NCI-H146 (cell line): Measurements from ENCODE around the gene RACK1.

Experiments
- DNase-seq: peaks from one replicate; lab custom pipeline; 2025; lab: John Stamatoyannopoulos, UW

Gene RACK1

DNA sequence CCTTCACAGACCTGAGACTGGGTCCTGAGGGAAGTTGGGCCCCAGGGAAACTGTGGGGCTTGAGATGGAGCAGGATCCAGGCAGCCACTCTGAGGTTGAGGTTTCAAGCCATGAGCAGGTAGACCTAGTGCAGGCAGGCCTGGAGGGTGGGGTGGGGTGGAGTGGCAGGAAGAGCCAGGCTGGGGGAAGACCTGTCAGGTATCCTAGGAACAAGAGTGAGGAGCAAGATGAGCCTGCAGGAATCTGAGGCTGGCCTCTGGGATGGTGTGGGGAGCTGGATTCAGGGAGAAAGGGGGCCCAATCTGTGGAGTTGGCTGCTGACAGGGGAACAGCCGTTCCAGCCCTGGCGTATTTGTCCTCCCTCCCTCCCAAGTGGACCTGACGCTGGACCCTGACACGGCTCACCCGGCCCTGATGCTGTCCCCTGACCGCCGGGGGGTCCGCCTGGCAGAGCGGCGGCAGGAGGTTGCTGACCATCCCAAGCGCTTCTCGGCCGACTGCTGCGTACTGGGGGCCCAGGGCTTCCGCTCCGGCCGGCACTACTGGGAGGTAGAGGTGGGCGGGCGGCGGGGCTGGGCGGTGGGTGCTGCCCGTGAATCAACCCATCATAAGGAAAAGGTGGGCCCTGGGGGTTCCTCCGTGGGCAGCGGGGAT lies 9.8 kb downstream of the RACK1 start:
- no peak for DNase-seq

DNA sequence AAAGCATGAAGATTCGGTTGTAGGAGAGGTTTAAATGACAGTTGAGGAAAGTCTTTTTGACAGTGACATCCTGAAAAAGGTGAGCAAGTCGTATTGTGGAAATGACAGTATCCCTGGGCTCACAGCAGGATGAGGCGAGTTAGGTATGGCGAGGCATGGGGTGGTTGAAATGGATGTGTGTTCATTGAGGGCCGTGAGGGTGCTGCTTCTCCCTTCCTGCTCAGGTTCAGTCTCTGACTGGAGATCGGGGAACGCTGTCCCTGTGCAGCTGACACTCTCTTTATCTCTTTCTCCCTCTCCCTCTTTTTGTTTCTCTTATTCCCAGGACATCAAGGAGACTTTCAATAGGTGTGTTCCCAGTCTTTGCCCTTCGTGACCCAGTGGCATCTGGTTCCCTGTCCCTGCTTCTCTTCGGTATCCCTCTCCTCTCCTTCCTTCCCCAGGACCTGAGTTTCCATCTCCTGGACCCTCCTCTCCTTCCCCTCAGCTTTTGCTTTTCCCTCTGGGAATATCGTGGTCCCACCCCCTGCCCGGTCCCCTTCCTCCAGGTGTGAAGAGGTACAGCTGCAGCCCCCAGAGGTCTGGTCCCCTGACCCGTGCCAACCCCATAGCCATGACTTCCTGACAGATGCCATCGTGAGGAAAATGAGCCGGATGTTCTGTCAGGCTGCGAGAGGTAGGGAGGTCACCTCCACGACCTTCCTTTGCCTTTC lies 10.5 kb downstream of the RACK1 start:
- no peak for DNase-seq

DNA sequence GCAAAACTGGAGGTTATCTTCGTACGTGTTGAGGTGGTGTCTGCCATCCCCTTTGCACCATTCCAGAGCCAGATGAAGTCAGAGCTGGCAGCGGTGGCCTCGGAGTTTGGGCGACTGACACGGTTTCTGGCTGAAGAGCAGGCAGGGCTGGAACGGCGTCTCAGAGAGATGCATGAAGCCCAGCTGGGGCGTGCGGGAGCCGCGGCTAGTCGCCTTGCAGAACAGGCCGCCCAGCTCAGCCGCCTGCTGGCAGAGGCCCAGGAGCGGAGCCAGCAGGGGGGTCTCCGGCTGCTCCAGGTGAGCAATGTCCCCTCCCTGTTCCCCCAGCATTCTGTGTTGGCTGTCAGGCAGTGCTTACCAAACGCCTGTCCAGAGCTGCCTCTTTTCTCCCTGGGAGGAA lies 11.1 kb downstream of the RACK1 start:
- DNase-seq = no peak

DNA sequence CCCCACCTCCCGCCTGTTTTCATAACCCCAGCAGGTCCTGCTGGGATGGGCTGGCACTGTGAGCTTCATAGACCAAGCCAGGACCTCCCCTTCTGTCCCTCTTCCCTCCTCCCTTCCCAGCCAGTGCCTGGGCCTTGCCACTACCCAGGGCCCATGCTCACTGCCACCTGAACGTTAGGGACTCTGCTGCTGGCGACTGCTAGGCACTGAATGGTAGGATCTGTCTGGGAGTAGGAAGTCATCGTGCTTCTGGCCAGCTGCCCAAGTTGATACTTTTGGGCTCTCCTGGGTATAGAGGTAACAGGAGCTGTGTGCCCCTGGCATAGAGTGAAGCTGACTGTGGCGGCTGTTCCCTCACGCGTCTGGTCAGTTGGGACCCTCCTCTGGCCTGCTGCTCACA lies 12.3 kb downstream of the RACK1 start:
- DNase-seq = no peak

DNA sequence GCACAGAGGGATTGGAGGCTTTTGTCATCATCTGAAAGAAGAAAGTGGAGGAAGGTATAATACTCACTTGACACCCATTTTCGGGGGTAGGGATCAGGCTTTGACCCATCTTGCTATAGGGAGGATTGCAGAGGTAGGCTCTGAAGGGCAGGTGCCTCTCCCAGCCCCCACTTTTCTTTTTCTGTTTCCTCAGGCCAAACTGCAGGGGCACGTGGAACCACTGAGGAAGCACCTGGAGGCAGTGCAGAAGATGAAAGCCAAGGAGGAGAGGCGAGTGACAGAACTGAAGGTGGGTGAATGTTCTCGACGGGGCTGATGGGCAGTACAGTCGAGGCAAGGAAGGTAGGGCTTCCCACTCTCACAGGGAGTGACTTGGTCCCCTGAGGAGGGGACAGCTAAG lies 13.2 kb downstream of the RACK1 start:
- no peak for DNase-seq

DNA sequence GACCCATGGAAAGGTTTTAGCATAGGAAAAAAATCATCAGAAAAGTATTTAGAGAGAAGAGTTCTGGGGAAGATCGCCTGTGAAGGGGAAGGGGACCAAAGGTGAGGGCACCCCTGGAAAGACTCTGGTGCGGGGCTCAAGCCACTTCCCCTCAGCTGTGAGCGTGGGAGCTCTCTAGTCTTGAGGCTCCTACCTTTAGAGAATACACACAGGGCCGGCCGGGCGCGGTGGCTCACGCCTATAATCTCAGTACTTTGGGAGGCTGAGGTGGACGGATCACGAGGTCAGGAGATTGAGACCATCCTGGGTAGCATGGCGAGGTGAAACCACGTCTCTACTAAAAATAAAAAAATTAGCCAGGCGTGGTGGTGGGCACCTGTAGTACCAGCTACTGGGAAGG lies 13.7 kb downstream of the RACK1 start:
- DNase-seq = no peak

DNA sequence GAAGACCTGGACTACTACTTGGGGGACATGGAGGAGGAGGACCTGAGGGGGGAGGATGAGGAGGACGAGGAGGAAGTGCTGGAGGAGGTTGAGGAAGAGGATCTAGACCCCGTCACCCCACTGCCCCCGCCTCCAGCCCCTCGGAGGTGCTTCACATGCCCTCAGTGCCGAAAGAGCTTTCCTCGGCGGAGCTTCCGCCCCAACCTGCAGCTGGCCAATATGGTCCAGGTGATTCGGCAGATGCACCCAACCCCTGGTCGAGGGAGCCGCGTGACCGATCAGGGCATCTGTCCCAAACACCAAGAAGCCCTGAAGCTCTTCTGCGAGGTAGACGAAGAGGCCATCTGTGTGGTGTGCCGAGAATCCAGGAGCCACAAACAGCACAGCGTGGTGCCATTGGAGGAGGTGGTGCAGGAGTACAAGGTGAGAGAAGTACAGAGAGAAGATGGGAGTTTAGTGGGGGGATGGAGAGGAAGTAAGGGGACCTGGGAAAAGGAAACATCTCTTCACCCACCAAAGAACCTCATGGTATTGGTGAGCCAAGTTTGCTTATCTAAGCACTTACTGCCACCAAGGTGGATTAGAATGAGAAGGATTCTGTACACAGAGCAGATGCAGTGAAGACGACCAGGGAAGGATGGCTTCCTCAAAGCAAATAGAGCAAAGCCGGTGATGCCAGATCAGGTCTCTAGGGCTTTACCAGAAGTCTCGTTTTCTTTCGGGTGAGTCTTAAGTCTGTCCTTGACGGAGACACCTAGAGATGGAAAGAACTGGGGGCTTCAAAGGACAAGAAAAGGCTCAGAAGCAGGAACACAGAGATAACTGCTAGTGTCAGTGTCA lies 19.1 kb downstream of the RACK1 start:
- no peak for DNase-seq

DNA sequence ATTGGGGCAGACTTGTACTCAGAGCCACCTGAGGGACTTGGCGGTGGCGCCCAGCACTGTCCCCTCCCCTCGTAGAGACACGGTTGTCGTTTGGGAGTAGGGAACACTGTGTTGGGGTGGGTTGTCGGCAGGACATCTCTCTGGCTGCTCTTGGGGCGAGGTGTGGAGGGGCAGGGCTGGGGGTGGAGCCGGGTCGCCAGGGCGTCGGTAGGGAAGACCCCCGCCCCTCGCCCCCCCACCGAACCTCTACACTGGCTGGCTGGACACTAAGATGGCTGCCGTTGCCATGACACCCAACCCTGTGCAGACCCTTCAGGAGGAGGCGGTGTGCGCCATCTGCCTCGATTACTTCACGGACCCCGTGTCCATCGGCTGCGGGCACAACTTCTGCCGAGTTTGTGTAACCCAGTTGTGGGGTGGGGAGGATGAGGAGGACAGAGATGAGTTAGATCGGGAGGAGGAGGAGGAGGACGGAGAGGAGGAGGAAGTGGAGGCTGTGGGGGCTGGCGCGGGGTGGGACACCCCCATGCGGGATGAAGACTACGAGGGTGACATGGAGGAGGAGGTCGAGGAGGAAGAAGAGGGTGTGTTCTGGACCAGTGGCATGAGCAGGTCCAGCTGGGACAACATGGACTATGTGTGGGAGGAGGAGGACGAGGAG lies 19.8 kb downstream of the RACK1 start:
- DNase-seq = no peak

DNA sequence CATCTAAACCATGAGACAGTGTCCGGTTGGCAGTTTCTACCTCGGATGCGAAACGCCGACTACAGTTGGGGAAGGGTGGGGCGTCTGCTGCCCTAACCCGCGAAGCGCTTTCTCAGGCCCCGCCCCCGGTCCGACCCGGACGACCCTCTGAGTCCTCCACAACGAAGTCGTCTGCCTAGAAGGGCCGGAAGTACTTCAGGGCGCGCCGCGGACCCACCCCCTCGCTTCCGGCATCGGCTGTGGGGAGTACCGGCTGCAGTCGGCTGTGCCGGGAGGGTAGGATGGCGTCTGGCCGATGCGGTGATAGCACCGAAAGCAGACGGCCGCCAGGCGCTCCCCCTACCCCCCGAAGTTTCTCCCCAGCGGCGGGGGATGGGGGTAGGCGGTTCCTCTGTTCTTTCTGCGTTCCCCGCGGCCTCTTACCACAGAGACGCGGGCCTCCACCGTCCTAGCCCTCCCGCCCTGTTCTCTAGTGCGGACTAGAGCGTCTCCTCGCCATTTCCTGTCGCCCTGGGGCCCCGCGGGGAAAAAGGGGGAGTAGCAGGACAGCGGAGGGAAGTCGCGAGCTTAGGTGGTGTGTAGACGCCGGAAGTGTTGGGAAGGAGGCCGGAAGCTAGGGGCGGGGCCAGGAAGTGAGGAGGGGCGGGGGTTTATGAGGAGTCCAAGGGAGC lies 20.5 kb downstream of the RACK1 start, which contains the start of gene TRIM41:
Gene TRIM41, plus strand, starts transcription at position 224 of the 671 bp plus-strand sequence. CDS start 719 bp downstream, outside the sequence.
- DNase-seq = no peak

DNA sequence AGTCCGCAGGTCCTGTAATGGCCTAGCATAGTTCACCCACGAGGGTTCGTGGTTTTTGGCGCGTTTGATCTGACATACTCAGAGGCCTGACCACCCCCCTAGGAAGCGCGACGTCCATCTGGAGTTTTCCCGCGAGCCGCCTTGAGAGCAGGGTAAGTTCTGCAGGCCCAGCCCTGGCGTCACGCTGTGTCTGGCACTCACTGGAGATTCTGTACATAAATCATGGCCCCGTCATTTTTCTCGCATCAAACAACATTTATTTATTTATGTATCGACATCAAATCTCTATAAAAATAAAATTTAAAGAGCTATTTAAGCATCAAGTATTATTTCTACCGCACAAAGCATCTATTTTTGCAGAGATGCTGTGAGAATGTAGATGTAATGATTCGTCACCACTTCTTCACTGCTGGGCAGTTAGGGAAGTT lies 21.1 kb downstream of the RACK1 start:
- no peak for DNase-seq

DNA sequence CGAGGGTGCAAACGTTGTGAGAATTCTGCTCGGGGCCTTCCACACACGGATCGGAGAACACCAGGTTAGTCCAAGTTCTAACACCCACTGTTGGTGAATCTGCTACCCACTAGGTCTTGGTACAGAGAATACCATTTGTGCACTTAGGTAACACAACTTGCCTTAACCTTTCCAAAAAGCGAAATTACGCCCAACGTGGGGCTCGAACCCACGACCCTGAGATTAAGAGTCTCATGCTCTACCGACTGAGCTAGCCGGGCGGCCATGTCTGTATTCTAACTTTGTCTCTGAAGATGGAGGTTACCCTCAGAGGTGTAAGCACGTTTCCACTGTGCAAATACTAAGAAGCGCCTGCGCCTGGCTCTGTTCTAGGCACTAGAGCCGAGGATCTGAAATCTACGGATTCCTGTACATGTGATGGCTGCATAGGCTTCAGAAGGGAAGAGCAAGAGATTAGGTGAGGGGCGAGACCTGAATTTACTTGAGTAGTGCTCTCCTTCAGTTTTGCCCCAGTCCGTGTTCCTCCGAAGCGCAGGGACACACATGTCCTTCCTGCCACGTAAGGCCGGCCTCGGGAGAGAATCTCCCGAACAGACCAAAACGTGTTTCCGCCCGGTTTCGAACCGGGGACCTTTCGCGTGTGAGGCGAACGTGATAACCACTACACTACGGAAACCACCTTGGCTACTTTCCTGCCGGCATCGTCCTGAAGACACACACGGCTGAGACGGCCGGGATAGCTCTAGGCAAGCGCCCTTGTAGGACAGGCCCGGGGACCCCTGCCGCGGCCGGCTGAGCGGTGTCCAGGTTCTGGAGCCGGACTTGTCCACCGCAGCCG lies 21.7 kb downstream of the RACK1 start:
- DNase-seq = no peak

DNA sequence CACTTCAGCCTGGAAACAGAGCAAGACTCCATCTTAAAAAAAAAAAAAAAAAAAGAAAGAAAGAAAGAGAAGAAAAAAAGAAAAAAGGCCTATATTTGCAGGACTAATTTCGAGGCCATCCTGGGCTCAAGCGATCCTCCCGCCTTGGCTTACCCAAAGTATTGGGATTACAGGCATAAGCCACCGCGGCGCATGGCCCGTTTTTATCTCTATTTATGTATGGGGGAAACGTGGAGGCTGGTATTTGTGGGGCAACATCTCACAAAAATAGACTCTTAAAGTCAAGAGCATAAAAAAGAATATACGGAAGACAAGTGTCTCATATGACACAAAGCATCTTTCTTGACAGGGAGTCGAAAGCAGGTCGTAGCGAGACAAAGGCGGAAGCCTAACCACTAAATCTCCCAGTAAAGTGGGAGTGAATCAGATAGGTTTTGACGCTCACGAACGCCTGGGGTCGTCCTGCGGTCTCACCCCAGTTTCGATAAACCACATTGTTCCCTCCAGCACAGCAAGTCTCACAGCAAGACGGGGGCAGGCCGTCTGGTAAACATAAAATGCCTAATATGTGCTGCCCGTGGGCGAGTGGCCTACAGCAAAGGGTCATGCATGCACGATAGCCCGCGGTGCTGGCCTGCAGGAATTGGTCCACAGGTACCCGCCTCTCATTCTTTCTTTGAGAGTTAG lies 22.5 kb downstream of the RACK1 start:
- no peak for DNase-seq

DNA sequence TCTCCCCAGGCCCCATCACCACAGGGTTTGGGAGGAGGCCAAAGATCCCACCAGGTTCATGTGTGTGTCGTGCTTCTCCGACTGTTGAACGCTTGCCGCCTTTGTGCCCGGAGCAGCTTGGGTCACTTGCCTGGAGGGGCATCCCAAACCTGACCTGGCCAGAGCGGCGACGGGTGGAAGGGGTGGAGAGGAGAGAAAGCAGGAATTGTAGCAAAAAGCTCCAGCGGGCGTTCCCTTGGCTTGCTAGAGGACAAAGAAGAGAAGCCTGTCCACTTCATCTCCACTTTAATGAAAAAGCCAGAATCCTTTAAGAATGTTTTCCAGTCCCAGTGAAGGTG lies 23.6 kb downstream of the RACK1 start:
- no peak for DNase-seq

DNA sequence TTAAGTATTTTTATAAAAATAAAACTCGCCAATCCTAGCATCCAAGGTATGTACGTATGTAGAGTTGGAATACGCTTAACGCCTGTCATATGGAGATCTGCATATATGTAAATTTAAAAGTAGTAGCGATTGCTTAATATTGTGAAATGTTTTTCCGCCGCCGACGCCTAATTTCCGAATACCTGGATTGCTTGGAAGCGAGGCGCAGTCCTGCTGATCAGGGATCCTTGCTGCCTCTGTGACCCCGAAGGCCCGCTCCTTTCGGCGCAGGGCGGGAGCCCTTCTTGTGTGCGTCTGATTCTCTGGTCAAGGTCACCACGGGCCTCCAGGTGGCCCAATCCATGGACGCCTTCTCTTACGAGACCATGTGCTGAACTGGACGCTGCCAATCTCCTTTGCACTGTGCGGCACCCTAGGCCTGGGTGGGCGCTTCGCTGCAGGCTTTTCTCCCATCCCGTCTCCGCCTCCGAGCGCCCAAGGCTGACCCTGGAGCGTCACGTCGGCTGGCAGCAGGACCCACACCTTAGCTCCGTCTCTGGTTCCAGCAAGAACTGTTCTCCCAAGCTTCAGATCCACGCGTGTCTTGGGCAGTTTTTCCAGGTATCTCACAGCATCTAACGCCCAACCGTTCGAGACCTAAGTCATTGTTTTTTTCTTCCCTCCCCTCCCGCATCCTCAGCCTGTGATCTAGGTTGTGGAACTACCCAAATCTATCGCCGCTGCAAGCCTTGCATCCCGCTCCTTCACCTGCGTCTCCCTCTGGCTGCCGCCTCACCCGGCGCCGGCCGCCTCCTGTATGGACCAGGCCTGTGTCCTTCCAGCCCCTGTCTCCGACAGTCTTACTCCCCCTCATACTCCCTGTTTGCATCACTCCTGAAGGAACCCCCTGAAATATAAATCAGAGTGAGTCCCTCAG lies 24.2 kb downstream of the RACK1 start:
- DNase-seq = no peak

DNA sequence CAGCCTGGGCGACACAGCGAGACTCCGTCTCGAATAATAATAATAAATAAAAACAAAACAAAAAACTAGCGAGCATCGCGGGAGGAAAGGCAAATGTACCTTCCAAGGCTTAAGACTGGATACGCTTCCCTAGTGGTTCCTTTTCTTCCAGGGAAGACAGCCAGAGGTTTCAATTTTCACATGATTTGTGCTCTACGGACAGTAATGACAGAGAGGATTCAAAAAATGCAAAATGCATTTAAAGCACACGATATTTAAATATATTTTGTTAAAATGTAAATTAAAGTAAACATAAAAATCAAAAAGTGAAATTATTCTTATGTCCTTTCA lies 24.9 kb downstream of the RACK1 start:
- no peak for DNase-seq

DNA sequence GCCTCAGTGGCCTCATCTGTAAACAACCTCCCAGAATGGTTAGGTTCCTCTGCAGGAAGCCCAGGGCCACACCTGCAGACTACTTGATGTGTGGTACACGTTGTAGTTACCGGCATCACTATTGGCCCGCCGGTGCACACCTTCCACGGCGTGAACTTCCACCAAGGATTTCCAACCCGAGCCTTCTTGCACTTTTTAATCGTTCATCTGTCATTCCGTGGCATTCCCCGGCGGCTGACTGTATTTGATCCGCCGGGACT lies 26.0 kb downstream of the RACK1 start:
- DNase-seq = no peak

DNA sequence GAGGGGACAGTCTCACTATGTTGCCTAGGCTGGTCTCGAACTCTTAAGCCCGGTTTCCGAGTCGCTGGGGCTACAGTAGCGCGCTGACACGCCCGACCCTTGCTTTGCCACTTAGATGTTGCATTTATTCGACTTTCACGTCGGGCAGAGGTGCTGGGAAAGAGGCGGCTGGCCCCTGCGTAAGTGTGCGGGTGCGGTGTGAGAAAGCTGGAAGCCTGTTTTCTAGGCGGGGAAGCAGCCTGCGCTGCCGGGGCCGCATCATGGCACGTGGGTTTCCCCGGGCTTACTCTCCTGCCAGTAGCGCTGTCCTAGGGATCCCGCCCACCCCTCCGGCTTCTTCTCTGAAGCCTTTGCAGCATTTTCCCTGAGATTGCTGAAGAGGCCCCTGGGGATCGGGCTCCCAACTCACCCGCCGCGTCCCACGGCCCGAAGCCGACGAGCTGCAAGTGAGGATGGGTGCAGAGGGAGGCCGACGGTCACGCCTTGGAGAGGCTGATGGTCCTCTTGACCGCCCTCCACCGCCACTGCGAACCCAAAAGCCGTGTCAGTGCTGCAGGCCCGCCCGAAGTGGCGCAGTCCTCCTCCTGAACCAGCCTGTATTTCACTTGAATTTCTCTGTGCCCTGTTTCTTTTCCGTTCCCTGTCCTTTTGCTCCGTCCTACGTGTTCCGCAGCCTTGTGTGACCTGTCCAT lies 26.4 kb downstream of the RACK1 start:
- no peak for DNase-seq

DNA sequence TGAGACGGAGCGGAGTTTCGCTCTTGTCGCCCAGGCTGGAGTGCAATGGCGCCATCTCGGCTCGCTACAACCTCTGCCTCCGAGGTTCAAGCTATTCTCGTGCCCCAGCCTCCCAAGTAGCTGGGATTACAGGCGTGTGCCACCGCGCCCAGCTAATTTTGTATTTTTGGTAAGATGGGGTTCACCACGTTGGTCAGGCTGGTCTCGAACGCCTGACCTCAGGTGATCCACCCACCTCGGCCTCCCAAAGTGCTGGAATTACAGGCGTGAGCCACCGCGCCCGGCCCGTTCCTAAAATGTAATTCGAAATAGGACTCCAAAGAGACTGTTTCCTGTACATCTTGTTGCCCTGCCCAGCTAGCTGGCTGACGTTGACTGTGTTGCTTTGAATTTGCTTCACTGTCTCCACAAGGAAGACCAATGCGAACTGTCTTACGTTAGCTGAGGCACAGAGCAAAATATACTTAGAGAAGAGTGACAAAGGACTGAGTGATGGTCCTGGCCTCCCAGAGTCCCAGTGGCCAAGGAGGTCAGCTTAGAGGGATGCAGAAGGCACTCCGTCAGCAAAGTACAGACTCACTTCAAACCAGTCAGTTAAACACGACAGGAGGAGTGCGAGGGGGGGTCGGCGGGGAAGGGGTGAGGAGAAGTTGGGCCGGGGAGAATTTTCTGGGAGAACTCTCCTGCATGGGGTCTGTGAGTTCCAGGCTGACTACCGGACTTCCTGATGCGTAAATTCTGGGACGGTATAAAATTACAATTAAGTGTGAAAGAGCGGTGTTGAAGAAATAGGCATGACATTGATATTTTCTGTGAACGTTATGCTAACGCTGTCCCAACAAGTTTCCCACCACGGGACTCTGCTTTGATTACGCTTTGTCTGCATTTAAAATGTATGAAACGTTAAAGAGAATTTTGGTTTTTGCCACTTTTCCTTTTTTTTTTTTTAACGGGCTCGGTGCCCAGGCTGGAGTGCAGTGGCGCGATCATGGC lies 27.4 kb downstream of the RACK1 start:
- no peak for DNase-seq
